Measurements from ENCODE around the gene KLF14.
"Not testable (repeated sequence)": the region's sequence is repeated elsewhere in the genome, so short reads cannot be mapped to it uniquely, and the experiment has no call there.

KLF14 gene

DNA sequence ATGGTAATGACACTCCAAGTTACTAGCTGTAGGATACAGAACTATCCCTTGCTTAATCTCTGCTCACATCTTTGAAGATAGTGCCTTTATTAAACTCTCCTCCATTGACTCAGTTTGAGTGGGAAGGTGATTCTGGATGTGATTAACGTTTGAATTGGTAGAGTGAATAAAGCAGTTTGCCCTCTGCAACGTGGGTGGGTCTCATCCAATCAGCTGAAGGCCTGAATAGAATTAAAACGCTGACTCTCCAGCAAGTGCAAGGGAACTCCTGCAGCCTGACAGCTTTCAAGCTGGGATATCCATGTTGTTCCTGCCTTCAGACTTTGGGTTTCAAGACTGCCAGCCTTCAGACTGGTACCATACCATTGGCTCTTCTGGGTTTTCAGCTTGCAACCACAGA is 21.6 kb downstream of the KLF14 start:
- DNase-seq, result no peak

- no peak for DNase-seq
Observed at GRCh38 chr7:130708766-130709165, 25.2 kb downstream of the KLF14 start.

DNA sequence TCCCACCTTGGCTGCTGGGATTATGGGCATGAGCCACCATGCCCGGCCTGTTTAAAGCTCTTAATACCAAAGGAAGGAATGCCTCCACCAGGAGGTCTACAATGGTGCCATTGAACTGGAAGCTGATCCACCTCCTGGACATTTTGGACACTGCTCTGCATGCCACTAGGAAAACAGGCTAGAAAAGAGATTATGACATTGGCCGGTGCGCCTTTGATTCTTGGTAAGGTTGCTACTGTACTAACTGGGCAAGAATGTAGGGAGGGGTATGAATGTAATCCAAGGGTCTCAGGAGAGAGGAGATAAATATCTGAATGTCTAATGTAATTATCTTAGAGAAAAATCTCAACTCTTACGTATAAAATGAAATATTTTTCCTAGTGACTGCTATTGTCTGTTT is 26.0 kb downstream of the KLF14 start:
- no peak for DNase-seq

DNA sequence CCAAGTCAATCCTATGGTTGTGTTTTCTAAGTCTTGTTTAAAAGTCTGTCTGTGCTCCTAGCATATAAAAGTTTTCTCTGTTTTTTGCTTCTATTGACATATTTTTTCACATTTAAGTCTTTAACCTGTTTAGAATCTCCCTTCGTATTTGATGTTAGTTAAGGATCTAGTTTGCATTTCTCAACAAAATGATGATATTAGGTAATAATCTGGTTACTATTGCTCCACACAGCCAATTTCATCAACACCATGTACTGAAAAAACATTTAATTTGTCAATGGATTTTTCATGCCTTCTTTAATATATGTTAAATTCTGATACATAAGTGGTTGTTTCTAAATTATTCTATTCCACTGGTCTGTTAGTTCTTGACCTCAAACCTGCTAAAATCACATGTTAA is 30.2 kb downstream of the KLF14 start:
- DNase-seq, result no peak

DNA sequence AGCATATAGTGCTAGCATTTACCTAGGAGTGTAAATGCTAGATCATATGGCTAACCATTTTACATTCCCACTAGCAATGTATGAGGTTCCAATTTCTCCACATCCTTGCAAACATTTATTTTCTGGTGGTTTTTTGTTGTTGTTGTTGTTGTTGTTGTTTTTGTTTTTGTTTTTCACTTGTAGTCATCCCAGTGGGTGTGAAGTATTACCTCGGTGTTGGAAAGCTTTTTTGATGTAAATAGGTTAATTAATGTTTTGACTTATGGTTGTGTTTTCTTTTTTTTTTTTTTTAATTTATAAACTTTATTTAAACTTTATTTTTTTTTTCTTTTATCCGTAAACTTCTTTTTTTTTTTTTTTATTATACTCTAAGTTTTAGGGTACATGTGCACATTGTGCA is 32.4 kb downstream of the KLF14 start:
- no peak for DNase-seq

GRCh38 chr7:130700760-130701159 is 33.2 kb downstream of the KLF14 start:
- no peak for DNase-seq

GRCh38 chr7:130699686-130700085 is 34.3 kb downstream of the KLF14 start:
- DNase-seq, result no peak

DNA sequence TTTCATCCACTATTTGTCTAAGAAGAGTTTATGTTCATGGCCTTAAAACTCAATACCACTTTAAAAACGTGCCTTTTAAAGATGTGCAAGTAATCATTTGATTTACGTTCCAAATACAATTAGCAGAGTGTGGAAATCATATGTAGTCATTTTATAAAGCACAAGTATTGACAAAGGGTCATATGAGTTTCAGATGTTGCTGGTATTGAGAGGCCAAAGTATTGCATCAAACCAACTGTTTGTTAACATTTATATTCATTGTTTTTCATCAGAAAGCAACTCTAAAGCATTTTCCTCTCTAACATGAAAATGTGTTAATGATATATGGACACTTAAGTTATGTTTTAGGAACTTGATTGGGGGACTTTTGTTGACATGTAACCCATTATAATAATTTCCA is 36.2 kb downstream of the KLF14 start:
- no peak for DNase-seq

GRCh38 chr7:130695840-130696239 is 38.2 kb downstream of the KLF14 start:
- peak; percentile 10 to 24 for DNase-seq

GRCh38 chr7:130692396-130692795 is 41.6 kb downstream of the KLF14 start:
- DNase-seq, result not testable (repeated sequence)

DNA sequence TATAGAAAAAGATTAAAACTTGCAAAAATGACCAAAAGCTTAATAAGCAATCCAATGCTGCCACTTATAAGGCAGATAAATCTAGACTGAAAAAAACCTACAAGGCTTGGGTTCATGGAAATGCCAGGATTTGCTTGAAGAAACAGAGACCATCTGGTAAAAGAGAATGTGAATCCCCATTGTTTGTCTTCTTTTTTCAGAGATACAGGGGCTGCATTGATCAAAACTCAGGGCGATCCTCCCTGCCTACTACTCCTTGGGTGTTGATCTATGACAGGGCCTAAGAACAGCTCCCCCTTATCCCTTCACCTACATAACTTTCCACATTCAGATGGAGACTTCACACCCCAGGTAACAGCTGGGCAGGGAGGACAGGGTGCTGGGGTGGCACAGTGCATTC is 44.3 kb downstream of the KLF14 start:
- no peak for DNase-seq

DNA sequence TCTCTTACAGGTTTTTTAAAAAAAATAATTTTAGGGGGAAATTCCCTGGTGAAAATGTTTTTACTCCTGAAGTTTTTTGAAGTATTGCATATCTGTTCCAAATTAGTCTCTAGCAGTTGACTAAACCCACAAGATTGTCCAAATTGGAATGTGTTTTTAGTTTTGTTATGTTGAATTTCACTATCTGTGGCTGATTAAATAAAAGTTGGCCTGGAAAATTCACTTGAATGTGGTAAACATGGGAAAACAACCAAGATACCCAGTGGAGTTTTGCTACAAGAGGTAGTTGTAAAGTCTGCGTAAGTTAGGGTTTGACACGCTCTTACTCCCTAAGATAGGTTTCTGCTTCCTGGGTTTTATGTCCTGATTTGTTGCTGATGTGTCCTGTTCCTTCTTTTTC is 51.0 kb downstream of the KLF14 start:
- DNase-seq, result no peak
